HG03457 (cell line): ENCODE results near the gene REPS2.

Source experiments
- ATAC-seq: cut with Tn5 transposase; IDR thresholded peaks from one replicate; pipeline ENCODE4 v1.9.1; 2021; ENCODE audit warnings: moderate number of reproducible peaks; ENCODE audit not compliant: unreplicated experiment

The REPS2 gene

DNA sequence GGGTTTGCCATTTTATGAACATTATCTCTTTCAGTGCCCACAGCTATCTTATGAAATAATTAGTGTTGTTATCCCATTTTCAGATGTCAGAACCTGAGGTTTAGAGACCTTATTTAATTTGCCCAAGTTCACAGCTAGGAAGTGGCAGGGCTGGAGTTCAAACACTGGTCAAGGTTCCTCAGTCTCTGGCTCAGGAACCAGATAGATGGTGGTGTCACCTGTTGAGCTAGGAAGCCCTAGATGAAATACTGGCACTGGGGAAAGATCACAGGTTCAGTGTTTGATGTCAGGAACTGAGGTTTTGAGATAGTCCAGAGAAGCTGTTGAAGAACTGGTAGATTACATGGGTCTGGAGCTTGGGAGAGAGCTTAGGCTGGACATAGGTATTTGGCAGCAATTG is 85.4 kb downstream of the REPS2 start:
- ATAC-seq, result no peak

DNA sequence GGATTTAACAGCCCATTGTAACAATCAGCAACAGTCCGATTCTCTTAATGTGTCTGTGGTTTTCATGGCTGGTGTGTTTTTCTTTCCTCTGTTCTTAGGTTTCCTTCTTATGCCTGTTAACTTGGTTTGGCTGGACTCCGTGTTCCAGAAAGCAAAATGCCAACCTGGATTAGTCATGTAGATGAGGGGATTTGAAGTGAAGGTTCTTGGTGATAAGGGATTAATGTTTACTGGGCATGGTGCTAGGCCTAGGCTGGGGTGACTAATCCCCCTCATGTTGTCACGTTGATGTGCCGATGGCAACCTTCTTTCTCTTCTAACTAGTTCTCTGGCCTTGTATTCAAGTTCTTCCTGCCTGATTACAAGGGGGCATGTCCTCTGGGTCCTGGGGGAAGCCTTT is 85.9 kb downstream of the REPS2 start:
- no peak for ATAC-seq

GRCh38 chrX:17033225-17033624 is 86.8 kb downstream of the REPS2 start:
- no peak for ATAC-seq

GRCh38 chrX:17035111-17035510 is 88.7 kb downstream of the REPS2 start:
- ATAC-seq, result no peak

GRCh38 chrX:17036171-17036961 is 89.9 kb downstream of the REPS2 start:
- no peak for ATAC-seq

DNA sequence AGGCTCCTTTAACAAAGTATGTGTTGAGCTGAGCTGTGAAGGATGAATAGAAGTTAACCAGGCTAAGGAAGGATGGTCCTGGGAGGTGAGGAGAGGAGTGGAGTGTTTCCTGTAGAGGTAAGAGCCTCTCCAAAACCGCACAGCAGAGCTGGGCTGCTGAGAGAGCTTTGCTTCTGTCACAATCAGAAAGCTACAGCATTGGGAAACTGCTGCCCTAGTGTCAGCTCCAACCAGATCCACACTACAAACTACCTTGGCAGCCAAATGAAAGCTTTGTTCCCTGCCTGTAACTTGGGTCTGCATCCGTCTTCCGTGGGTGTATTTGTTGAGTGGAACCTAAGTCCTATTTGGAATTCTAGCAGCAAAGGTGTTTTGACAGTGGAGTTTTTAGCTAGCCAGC is 91.8 kb downstream of the REPS2 start:
- no peak for ATAC-seq

GRCh38 chrX:17038681-17039161 is 92.3 kb downstream of the REPS2 start:
- no peak for ATAC-seq

GRCh38 chrX:17039826-17040225 is 93.4 kb downstream of the REPS2 start:
- ATAC-seq, result no peak

GRCh38 chrX:17040711-17041110 is 94.3 kb downstream of the REPS2 start:
- ATAC-seq, result no peak

DNA sequence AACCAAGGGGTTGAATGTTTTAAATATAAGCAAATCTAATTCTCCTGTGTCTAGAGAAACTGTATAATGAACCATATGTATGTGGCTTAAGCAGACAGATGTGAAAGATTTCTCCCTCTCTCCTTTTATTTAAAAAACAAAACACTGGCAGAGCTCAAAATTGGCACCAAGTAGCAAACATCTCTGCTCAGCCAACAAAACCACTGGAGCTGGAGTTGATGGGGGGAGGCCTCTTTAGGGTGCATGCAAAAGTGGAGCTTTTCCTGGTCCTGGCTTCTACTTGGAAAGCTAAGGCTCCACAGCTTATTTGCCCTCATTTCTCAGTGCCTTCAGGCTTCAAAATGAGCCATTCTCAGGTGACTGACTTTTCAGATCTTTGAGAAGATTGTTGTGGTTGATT is 95.6 kb downstream of the REPS2 start:
- ATAC-seq, result no peak

GRCh38 chrX:17046478-17047097 is 100.1 kb downstream of the REPS2 start:
- no peak for ATAC-seq

GRCh38 chrX:17047224-17047623 is 100.8 kb downstream of the REPS2 start:
- ATAC-seq, result no peak

- no peak for ATAC-seq
Measured at GRCh38 chrX:17052210-17052609, 105.8 kb downstream of the REPS2 start.

- no peak for ATAC-seq
Measured at GRCh38 chrX:17052793-17053192, 106.3 kb downstream of the REPS2 start.

GRCh38 chrX:17053502-17053901 is 107.0 kb downstream of the REPS2 start:
- no peak for ATAC-seq

GRCh38 chrX:17056868-17057608 is 110.6 kb downstream of the REPS2 start:
- ATAC-seq, result no peak

DNA sequence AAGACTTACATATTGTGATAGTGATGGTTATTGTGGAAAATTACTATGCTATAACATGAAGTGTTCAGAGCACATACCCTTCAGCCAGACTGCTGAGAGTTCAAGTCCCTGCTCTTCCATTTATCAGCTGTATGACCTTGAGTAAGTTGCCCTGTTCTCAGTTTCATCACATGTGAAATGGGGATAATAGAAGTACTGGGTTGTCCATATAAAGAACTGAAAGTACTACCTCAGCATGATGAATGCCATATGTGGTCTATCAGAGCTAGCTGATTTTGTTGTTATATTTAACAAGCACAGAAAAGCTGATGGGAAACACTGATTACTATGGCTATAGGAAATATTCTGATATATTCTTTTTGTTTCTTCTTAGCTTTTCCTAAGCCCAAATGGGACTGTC is 115.6 kb downstream of the REPS2 start:
- ATAC-seq, result no peak

DNA sequence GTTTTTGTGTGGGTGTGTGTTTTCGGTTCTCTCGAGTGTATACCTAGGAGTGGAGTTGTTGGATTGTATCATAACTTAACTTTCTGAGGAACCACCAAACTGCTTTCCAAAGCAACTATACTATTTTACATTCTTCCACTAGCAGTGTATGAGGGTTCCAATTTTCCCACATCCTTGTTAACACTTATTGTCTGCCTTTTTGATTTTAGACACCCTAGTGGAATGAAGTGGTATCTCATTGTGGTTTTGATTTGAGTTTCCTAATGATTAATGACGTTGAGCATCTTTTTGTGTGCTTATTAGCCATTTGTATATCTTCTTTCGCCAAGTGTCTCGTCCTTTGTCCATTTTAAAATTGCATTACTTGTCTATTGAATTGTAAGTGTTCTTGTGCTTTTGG is 118.6 kb downstream of the REPS2 start:
- no peak for ATAC-seq

DNA sequence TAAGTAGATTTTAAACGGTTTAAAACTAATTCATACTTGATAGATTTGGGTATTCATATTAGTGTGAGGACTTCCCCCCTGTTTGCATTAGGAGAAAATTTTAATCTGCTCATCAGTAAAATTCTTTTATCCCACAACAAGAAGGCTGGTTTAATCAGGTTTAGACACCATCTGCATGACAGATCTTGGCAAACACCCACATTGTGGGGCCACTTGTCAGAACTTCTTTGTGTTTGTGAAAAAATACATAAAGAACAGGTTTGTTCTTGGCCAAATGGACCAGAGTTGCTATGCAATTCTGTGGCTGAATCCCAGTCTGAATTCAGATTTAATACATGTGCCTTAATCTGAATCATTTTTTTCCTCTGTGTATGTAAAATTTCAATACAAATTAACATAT is 121.1 kb downstream of the REPS2 start:
- no peak for ATAC-seq

GRCh38 chrX:17072301-17072700 is 125.8 kb downstream of the REPS2 start:
- no peak for ATAC-seq

- no peak for ATAC-seq
Measured at GRCh38 chrX:17072721-17073230, 126.3 kb downstream of the REPS2 start.

- ATAC-seq, result no peak
Measured at GRCh38 chrX:17075004-17075403, 128.5 kb downstream of the REPS2 start.
